ENCODE results near the gene SAMD4A. TPM values are rescaled to one million over a fixed set of nuclear protein-coding genes. Genes with fewer than 3 reads are reported as not detected.

Gene SAMD4A
- total and polyA plus RNA-seq, 8 donors: 4.5 to 40.5 (median 8.0) TPM

- intact Hi-C loops (cut with DNase I): loop anchor here in 1 of 2 donors (10.0 kb wide), 2 partner anchors 60 to 120 kb away; no protein-coding TSS in a partner anchor
- no peaks in the 10 kb centered on the region for H3K36me3 ChIP-seq
- peaks cover 0 to 12% of the 10 kb centered on the region in 2 donors for H3K9me3 ChIP-seq
- H3K4me3 ChIP-seq: no peak overlapping the region
- H3K27ac ChIP-seq: no peak overlapping the region
- no peak for ATAC-seq
- DNase-seq: no peak
- no peak for TF ChIP-seq CTCF (IDR thresholded peaks at IDR 0.05)
- peaks cover 5 to 9% of the 10 kb centered on the region in 2 donors for H3K4me1 ChIP-seq
- peaks cover 0 to 11% of the 10 kb centered on the region in 2 donors for H3K27me3 ChIP-seq
Measured at GRCh38 chr14:54574528-54574927, 7.6 kb downstream of the SAMD4A start.

DNA sequence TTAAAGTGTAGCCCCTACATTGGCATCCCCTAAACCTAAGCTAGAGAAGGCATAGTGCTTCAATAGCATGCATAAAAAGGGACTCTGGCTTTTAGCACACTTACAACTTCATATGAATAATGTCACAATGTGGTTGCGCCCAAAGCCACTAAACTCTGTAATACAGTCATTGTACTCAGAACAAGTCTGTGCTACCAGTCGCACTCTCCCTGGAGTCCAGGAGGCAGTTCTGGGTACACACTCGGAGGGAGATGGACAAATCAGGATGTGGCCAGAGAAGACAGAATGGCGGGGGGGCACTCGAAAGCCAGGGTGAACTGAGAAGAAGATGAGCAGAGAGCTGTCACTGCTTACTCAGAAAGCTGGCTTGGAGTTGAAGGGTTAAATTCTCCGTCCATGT lies 10.6 kb downstream of the SAMD4A start:
- no peak for DNase-seq
- peaks cover 0 to 9% of the 10 kb centered on the region in 2 donors for H3K9me3 ChIP-seq
- H3K4me3 ChIP-seq: no peak overlapping the region
- intact Hi-C loops (cut with DNase I): loop anchor here in 1 of 2 donors (10.0 kb wide), 2 partner anchors 57 to 117 kb away; no protein-coding TSS in a partner anchor
- H3K27ac ChIP-seq: no peak overlapping the region
- H3K4me1 ChIP-seq: no peaks in the 10 kb centered on the region
- no peaks in the 10 kb centered on the region for H3K36me3 ChIP-seq
- no peak for ATAC-seq
- TF ChIP-seq CTCF (IDR thresholded peaks at IDR 0.05): no peak
- H3K27me3 ChIP-seq: no peaks in the 10 kb centered on the region

GRCh38 chr14:54577977-54578376 lies 11.0 kb downstream of the SAMD4A start:
- no peak for DNase-seq
- intact Hi-C loops (cut with DNase I): loop anchor here in 1 of 2 donors (10.0 kb wide), 2 partner anchors 57 to 117 kb away; no protein-coding TSS in a partner anchor
- no peak for ATAC-seq

DNA sequence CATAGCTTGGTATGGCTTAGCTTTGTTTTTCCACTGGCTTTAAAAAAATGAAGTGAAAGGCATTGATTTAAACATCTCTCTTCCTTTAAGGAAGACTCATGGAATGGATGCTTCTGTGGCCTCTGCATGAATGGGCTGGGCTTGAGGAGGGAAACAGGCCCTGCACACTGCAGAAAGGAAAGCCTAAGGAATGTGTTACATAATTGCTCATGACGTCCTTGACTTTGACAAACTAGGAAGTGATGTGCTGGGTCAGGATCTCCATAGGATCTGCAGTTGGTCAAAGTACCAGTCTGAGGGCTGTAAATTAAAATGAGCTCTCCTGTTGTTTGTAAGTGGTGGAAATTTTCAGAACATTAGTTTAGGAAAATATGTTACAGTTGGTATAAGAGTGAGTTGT lies 12.7 kb downstream of the SAMD4A start:
- intact Hi-C loops (cut with DNase I): loop anchor here in 1 of 2 donors (10.0 kb wide), 2 partner anchors 55 to 115 kb away; no protein-coding TSS in a partner anchor
- no peak overlapping the region for H3K4me3 ChIP-seq
- H3K27me3 ChIP-seq: no peaks in the 10 kb centered on the region
- no peaks in the 10 kb centered on the region for H3K36me3 ChIP-seq
- DNase-seq (no peak), ATAC-seq (peak; percentile 81)
- TF ChIP-seq CTCF (IDR thresholded peaks at IDR 0.05): no peak
- no peak overlapping the region for H3K27ac ChIP-seq
- H3K9me3 ChIP-seq: no peaks in the 10 kb centered on the region
- H3K4me1 ChIP-seq: no peaks in the 10 kb centered on the region

More at GRCh38 chr14:54577977-54578376, 11.0 kb downstream of the SAMD4A start:
- Histone ChIP-seq H3K4me1 (no peaks in the 10 kb centered on the region), H3K27me3 (no peaks in the 10 kb centered on the region), H3K36me3 (no peaks in the 10 kb centered on the region), H3K27ac (no peak overlapping the region), H3K4me3 (no peak overlapping the region), H3K9me3 (peaks cover 0 to 4% of the 10 kb centered on the region in 2 donors)
- no peak for TF ChIP-seq CTCF (IDR thresholded peaks at IDR 0.05)

- Histone ChIP-seq H3K4me1 (no peaks in the 10 kb centered on the region), H3K27me3 (no peaks in the 10 kb centered on the region), H3K36me3 (no peaks in the 10 kb centered on the region), H3K27ac (no peak overlapping the region), H3K4me3 (no peak overlapping the region), H3K9me3 (no peaks in the 10 kb centered on the region)
- intact Hi-C loops (cut with DNase I): no loop called here
- DNase-seq (no peak), ATAC-seq (no peak)
- TF ChIP-seq CTCF (IDR thresholded peaks at IDR 0.05): no peak
Measured at GRCh38 chr14:54580933-54581332, 14.0 kb downstream of the SAMD4A start.

All from left lung (tissue), 10 donors.